NCI-H748 treated with DMSO at 0.1 percent for 48 hours (cell line): Measurements from ENCODE around the gene APELA.
"Not testable (repeated sequence)": the region's sequence is repeated elsewhere in the genome, so short reads cannot be mapped to it uniquely, and the experiment has no call there.

Source experiments
- DNase-seq: peaks from one replicate; lab custom pipeline; 2025; lab: John Stamatoyannopoulos, UW

The APELA gene

GRCh38 chr4:164926301-164926700, 49.3 kb downstream of the APELA start:
- no peak for DNase-seq

- DNase-seq: not testable (repeated sequence)
These were observed 50.1 kb downstream of the APELA start for GRCh38 chr4:164927101-164927500.

DNA sequence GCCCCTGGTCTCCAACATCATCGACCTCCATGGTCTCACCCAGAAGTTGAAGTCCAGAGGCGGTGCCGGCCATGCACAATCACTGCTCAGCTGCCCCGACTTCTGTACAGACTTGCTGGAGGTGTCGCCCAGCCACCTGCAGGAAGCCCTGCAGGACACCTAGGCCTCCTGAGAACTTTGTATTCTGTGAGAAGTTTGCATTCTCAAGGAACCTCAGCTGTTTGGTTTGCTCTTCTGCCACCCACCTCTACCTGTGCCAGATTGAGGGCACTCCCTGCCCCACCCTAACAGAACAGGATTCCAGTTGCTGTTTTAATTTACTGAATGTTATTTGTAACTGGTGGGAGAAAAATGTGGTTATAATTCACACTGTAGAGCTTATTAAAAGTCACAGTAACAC, 53.7 kb downstream of the APELA start:
- DNase-seq: no peak

DNA sequence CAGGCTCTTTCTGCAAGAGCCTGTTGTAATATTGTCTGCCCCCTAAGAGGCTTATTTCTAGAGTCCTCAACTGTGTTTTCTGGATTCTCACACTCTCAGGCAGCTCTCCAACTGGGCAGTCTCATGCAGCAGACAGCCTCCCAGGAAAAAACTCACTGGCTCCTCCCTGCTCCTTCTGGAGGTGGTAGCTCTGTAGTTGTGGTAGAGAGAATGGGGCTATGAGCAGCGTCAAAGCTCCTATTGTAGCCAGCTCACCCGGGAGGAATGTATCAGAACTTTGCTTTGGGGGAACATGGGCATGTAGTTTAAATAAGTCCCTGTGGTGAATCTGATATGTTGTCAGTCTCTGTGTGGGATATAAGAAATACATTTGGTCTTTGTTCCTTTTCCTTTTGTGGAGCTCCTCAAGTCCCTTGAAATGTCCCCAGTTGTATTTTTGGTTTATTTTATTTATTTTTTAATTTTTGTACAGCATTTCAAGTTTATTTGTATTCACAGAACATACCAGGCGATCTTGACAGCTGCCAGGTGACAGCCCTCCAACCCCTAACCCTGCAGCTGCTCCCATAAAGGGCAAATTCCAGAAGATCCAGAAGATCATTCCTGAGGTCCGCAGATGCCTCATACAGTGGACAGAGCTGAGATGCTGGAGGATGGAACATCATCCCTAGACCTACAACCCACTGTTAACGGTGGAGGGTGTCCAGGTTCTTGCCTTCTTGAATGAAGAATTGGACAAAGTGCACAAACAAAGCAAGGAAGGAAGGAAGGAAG, 54.8 kb downstream of the APELA start:
- DNase-seq: no peak

- no peak for DNase-seq
These were observed 56.3 kb downstream of the APELA start for GRCh38 chr4:164933244-164933643.

GRCh38 chr4:164935363-164935762, 58.4 kb downstream of the APELA start:
- peak; percentile 5 for DNase-seq

DNA sequence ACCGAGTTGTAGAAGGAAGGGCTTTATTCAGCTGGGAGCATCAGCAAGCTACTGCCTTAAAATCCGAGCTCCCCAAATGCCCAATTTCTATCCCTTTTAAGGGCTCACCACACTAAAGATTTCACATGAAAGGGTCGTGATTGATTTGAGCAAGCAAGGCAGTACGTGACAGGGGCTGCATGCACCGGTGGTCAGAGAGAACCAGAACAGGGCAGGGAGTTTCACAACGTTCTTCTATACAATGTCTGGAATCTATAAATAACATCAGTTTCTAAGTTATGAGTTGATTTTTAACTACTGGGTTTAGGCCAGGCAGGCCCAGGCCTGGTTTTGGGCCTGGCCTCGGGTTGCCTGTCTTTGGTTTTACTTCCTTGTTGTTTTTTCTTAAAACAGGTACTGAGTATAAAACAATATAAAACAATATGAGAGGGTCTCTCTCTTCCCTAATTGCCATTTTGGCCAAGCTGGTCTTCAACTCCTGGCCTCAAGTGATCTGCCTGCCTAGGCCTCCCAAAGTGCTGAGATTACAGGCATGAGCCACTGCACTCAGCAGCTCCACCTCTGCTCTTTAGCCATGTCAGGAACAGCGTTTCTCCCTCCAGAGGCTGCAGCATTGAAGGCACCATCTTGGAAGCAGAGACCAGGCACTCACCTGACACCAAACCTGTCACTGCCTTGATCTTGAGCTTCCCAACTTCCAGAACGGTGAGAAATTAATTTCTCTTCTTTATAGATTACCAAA, 59.1 kb downstream of the APELA start:
- DNase-seq: not testable (repeated sequence)

DNA sequence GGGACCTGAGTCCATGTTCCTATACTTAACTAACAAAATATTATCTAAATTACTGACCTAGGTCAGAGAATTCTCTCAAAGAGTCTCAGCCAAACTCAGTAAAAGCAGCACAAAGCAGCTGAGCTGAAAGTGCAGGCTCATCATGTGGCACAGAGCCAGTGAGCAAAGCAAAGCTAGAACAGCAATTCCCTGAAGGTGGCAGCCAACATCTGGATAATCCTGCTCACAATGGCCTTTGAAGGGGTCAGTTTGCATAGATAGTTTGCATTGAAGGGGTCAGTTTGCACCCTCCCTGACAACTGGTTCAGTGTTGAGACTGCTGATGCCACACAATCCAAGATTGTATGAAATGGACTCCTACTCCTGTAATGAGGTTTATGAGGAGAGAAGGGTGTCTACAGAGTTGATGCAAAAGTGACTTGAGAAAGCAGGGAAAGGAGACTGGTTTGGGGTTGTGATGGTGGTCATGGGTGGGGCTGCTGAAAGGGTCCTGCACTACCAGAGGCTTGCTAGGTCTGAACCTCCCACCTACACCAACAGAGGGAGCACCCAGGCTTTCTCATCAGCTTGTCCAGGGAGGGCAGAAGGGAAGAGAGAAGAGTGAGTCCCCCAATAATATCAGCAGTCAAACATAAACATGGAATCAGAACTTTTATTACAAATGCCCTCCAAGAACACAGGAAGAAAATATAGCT, 60.7 kb downstream of the APELA start:
- DNase-seq: no peak

GRCh38 chr4:164943192-164943591, 66.2 kb downstream of the APELA start:
- DNase-seq: no peak

DNA sequence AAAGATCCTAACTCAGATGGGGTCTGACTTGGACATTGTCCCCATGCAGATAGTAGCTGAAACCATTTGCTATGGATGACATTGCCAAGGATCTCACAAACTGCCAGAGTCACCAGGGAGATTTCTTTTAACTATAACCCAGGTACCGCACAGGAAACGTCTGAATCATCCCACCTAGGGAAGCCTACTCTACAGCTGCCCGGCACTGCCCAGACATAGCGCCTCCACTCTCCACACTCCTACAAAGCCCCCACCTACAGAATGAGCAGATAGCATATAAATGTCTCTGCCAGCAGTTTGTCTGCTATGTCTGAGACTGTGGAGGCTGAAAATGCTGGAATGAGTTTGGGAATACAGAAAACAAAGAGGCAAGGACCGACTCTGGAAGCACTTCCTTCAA, 68.2 kb downstream of the APELA start:
- no peak for DNase-seq

GRCh38 chr4:164946810-164947209, 69.8 kb downstream of the APELA start:
- no peak for DNase-seq
